H1 (cell line): ENCODE data around the gene RIPPLY3. TPM values are rescaled to one million over a fixed set of nuclear protein-coding genes. Genes with fewer than 3 reads are reported as not detected.

Source experiments
- CTCF ChIA-PET: fragments of 300-600 bp; sonication (Branson Sonifier 250); formaldehyde crosslinking; loops from one replicate; lab custom pipeline; 2021; ENCODE audit not compliant: partially characterized antibody; lab: Charles Lee
- POLR2A ChIA-PET: fragments of 300-600 bp; sonication (Branson Sonifier 250); formaldehyde crosslinking; loops from one replicate; lab custom pipeline; 2021; ENCODE audit warnings: inconsistent platforms; ENCODE audit not compliant: partially characterized antibody; lab: Charles Lee
- DNase-seq, 2 experiments: peaks; one replicate each; pipeline versions ENCODE4 v3.0.0 to v3.0.0-alpha.2; 2010 to 2022; ENCODE audit warnings: low spot score in 2 of 2, low read depth in 1 of 2, mixed read lengths in 1 of 2
- FAIRE-seq: peaks from 2 replicates; lab custom pipeline; 2011; peaks lifted over from hg19 to GRCh38; lab: Jason Lieb, UNC
- H2AFZ ChIP-seq: 2 replicates; pipeline ENCODE4 v1.8.1; 2012; ENCODE audit warnings: low read length, inconsistent platforms
- H2AK5ac ChIP-seq: 2 replicates; pipeline ENCODE4 v1.6.1; 2013; ENCODE audit warnings: low read depth, low read length
- H2BK120ac ChIP-seq: replicated peaks from 2 replicates; pipeline ENCODE3; 2013; ENCODE audit warnings: low read depth, low read length, inconsistent platforms
- H2BK12ac ChIP-seq: 2 replicates; pipeline ENCODE4 v1.6.1; 2013; ENCODE audit warnings: low read depth, low read length
- H2BK15ac ChIP-seq: 2 replicates; pipeline ENCODE4 v1.6.1; 2013; ENCODE audit warnings: low read length
- H2BK20ac ChIP-seq: 2 replicates; pipeline ENCODE4 v1.6.1; 2013; ENCODE audit warnings: low read length
- H2BK5ac ChIP-seq: 2 replicates; pipeline ENCODE4 v1.6.1; 2013; ENCODE audit warnings: low read depth, low read length
- H3K14ac ChIP-seq: 2 replicates; pipeline ENCODE4 v1.6.1; 2013; ENCODE audit warnings: inconsistent platforms; ENCODE audit not compliant: insufficient read length
- H3K18ac ChIP-seq: 2 replicates; pipeline ENCODE4 v1.6.1; 2013; ENCODE audit warnings: low read length; ENCODE audit errors: extremely low read depth
- H3K23ac ChIP-seq: 2 replicates; pipeline ENCODE4 v1.6.1; 2013; ENCODE audit warnings: inconsistent platforms; ENCODE audit not compliant: insufficient read length
- H3K23me2 ChIP-seq: 2 replicates; pipeline ENCODE4 v1.6.1; 2013; ENCODE audit warnings: low read depth, low read length
- H3K27ac ChIP-seq: 2 replicates; pipeline ENCODE4 v1.6.1; 2011; ENCODE audit warnings: low read depth, low read length, inconsistent platforms
- H3K27me3 ChIP-seq, 4 experiments: replicated peaks in 1 of 4; 1 replicate in 1 of 4; 2 replicates in 3 of 4; pipeline versions ENCODE4 v1.6.1 to v1.8.1; 2011 to 2013; ENCODE audit warnings: low read length in 3 of 4, mild to moderate bottlenecking in 3 of 4, inconsistent platforms in 2 of 4, mixed read lengths in 2 of 4, moderate library complexity in 1 of 4; ENCODE audit not compliant: control insufficient read depth in 3 of 4, insufficient read depth in 3 of 4; ENCODE audit errors: extremely low read depth in 1 of 4
- H3K36me3 ChIP-seq, 4 experiments: 2 replicates each; pipeline versions ENCODE4 v1.6.1 to v1.8.1; 2011 to 2013; ENCODE audit warnings: mild to moderate bottlenecking in 4 of 4, low read length in 3 of 4, moderate library complexity in 2 of 4, control low read depth in 1 of 4, inconsistent platforms in 1 of 4; ENCODE audit not compliant: insufficient read depth in 4 of 4, control insufficient read depth in 2 of 4
- H3K4ac ChIP-seq: replicated peaks from 2 replicates; pipeline ENCODE3; 2013; ENCODE audit warnings: low read length, low read depth, mixed read lengths, inconsistent platforms; ENCODE audit not compliant: insufficient read length
- H3K4me1 ChIP-seq, 4 experiments: replicated peaks in 1 of 4; 1 replicate in 1 of 4; 2 replicates in 3 of 4; pipeline versions ENCODE4 v1.6.1 to v1.8.1; 2011 to 2013; ENCODE audit warnings: low read length in 3 of 4, inconsistent platforms in 2 of 4, mixed read lengths in 1 of 4; ENCODE audit not compliant: insufficient read depth in 4 of 4, control insufficient read depth in 3 of 4
- H3K4me2 ChIP-seq, 2 experiments: 2 replicates each; pipeline versions ENCODE4 v1.6.1 to v1.8.1; 2011 to 2013; ENCODE audit warnings: low read depth in 2 of 2, low read length in 2 of 2, control low read depth in 1 of 2, inconsistent platforms in 1 of 2, mild to moderate bottlenecking in 1 of 2; ENCODE audit not compliant: insufficient read depth in 1 of 2
- H3K4me3 ChIP-seq, 4 experiments: fragments of 200-600, 300-600 bp in 1 of 4; sonication (generic), shearing (Covaris generic), sonication (Bioruptor Twin) in 1 of 4; 2 replicates each; pipeline versions ENCODE4 v1.5.1 to v1.8.1; 2011 to 2016; ENCODE audit warnings: low read length in 4 of 4, low read depth in 3 of 4, control low read depth in 2 of 4, inconsistent platforms in 2 of 4, mild to moderate bottlenecking in 2 of 4, mixed read lengths in 1 of 4, moderate library complexity in 1 of 4; ENCODE audit not compliant: insufficient read depth in 2 of 4; ENCODE audit errors: extremely low read depth in 1 of 4
- H3K56ac ChIP-seq: replicated peaks from 2 replicates; pipeline ENCODE3; 2013; ENCODE audit warnings: low read depth, mild to moderate bottlenecking, mixed read lengths, low read length, inconsistent platforms; ENCODE audit not compliant: insufficient read length
- H3K79me1 ChIP-seq: 2 replicates; pipeline ENCODE4 v1.6.1; 2013; ENCODE audit warnings: low read depth, low read length, control low read depth
- H3K79me2 ChIP-seq, 2 experiments: 2 replicates each; pipeline versions ENCODE4 v1.6.1 to v1.8.1; 2012 to 2013; ENCODE audit warnings: low read length in 2 of 2, mild to moderate bottlenecking in 2 of 2, inconsistent platforms in 1 of 2; ENCODE audit not compliant: insufficient read depth in 2 of 2, control insufficient read depth in 1 of 2
- H3K9ac ChIP-seq, 4 experiments: replicated peaks in 1 of 4; 1 replicate in 1 of 4; 2 replicates in 3 of 4; pipeline versions ENCODE4 v1.6.1 to v1.8.1; 2011 to 2013; ENCODE audit warnings: low read depth in 3 of 4, low read length in 3 of 4, control low read depth in 2 of 4, mild to moderate bottlenecking in 2 of 4, moderate library complexity in 2 of 4, inconsistent platforms in 1 of 4; ENCODE audit errors: extremely low read depth in 1 of 4
- H3K9me3 ChIP-seq, 2 experiments: 2 replicates each; pipeline versions ENCODE4 v1.6.1 to v1.8.1; 2012 to 2013; ENCODE audit warnings: mild to moderate bottlenecking in 2 of 2, moderate library complexity in 2 of 2, control low read depth in 1 of 2, inconsistent platforms in 1 of 2, low read depth in 1 of 2, low read length in 1 of 2, mixed read lengths in 1 of 2; ENCODE audit not compliant: insufficient read depth in 2 of 2
- H4K20me1 ChIP-seq, 2 experiments: replicated peaks in 1 of 2; 2 replicates each; pipeline versions ENCODE3 to v1.8.1; 2011 to 2013; ENCODE audit warnings: inconsistent platforms in 2 of 2, low read length in 2 of 2, mild to moderate bottlenecking in 1 of 2; ENCODE audit not compliant: insufficient read depth in 2 of 2, control insufficient read depth in 1 of 2
- H4K5ac ChIP-seq: 2 replicates; pipeline ENCODE4 v1.6.1; 2013; ENCODE audit warnings: low read length, low read depth, mixed read lengths, inconsistent platforms; ENCODE audit not compliant: insufficient read length
- H4K8ac ChIP-seq: 2 replicates; pipeline ENCODE4 v1.8.0; 2013; ENCODE audit warnings: mild to moderate bottlenecking, moderate library complexity, low read length, inconsistent platforms; ENCODE audit not compliant: insufficient read depth; ENCODE audit errors: extremely low read depth
- H4K91ac ChIP-seq: replicated peaks from 2 replicates; pipeline ENCODE3; 2013; ENCODE audit warnings: low read length, mixed read lengths, inconsistent platforms; ENCODE audit not compliant: insufficient read length
- BCL11A ChIP-seq, 2 experiments: IDR thresholded peaks; one replicate each; pipeline ENCODE4 v1.6.1; 2011; ENCODE audit warnings: low read depth in 2 of 2, low read length in 2 of 2, mild to moderate bottlenecking in 2 of 2
- CTBP2 ChIP-seq: IDR thresholded peaks from 2 replicates; pipeline ENCODE4 v1.7.0; 2011; ENCODE audit warnings: borderline replicate concordance, mild to moderate bottlenecking, moderate library complexity, mixed read lengths, low read length; ENCODE audit not compliant: insufficient read depth, insufficient read length
- KDM1A ChIP-seq: fragments of 200-600, 300-600 bp; sonication (generic); IDR thresholded peaks from 2 replicates; pipeline ENCODE4 v1.7.1; 2016; ENCODE audit warnings: mild to moderate bottlenecking, low read length, borderline replicate concordance
- NRF1 ChIP-seq: IDR thresholded peaks from 2 replicates; pipeline ENCODE4 v1.6.1; 2011; ENCODE audit warnings: mild to moderate bottlenecking, low read depth, low read length, improper control_type of control experiment
- POLR2A ChIP-seq, 2 experiments: IDR thresholded peaks; 1 replicate in 1 of 2; 2 replicates in 1 of 2; pipeline ENCODE4 v1.6.1; 2011; ENCODE audit warnings: low read depth in 2 of 2, low read length in 2 of 2, mild to moderate bottlenecking in 2 of 2; ENCODE audit errors: control extremely low read depth in 1 of 2
- RBBP5 ChIP-seq: IDR thresholded peaks from 2 replicates; pipeline ENCODE4 v1.7.1; 2012; ENCODE audit warnings: low read depth, mild to moderate bottlenecking, inconsistent platforms, low read length, moderate library complexity, borderline replicate concordance
- RXRA ChIP-seq: IDR thresholded peaks from 2 replicates; pipeline ENCODE4 v1.6.1; 2011; ENCODE audit warnings: low read depth, mild to moderate bottlenecking, low read length, moderate library complexity; ENCODE audit not compliant: insufficient read depth
- SP2 ChIP-seq: IDR thresholded peaks from 2 replicates; pipeline ENCODE4 v1.6.1; 2012; ENCODE audit warnings: mild to moderate bottlenecking, low read length, inconsistent platforms
- SP4 ChIP-seq: IDR thresholded peaks from 2 replicates; pipeline ENCODE4 v1.6.1; 2012; ENCODE audit warnings: low read length, inconsistent platforms
- TBP ChIP-seq: IDR thresholded peaks from 2 replicates; pipeline ENCODE4 v1.6.1; 2011; ENCODE audit warnings: low read depth, low read length, improper control_type of control experiment
- TCF12 ChIP-seq: IDR thresholded peaks from 2 replicates; pipeline ENCODE4 v1.6.1; 2011; ENCODE audit warnings: low read depth, mild to moderate bottlenecking, low read length
- ZNF274 ChIP-seq: IDR thresholded peaks from 2 replicates; pipeline ENCODE4 v1.7.0; 2012; ENCODE audit warnings: low read length, borderline replicate concordance; ENCODE audit errors: extremely low read depth
- WGBS, 2 experiments: shearing (Covaris generic) in 1 of 2; methylation state at CpG; one replicate each; pipeline versions ENCODE4 v1.1.6 to v1.1.7; 2013 to 2015; ENCODE audit warnings: low lambda C conversion rate in 2 of 2, mixed read lengths in 2 of 2, inconsistent platforms in 1 of 2, low coverage in 1 of 2, missing lambda C conversion rate in 1 of 2; ENCODE audit not compliant: insufficient replicate concordance in 2 of 2, insufficient coverage in 1 of 2, insufficient read length in 1 of 2; ENCODE audit errors: extremely low coverage in 1 of 2, missing lambda C conversion rate in 1 of 2; 5-methylcytosine and 5-hydroxymethylcytosine counted together
- polyA plus RNA-seq, 7 experiments: library from polyadenylated mRNA; depleted of rRNA in 3 of 7; stranded (reverse) in 5 of 7; unstranded in 2 of 7; fragments of >200 nt in 5 of 7; fragments of 200-250 nt in 2 of 7; gene quantifications; 1 replicate in 5 of 7; 2 replicates in 1 of 7; 4 replicates in 1 of 7; pipeline versions ENCODE4 v1.2.1 to v1.2.3, GENCODE V29; 2011 to 2013; ENCODE audit warnings: missing spikeins in 2 of 7, mixed read lengths in 2 of 7
- total RNA-seq: library from RNA; stranded (reverse); fragmentation: NEBNext Ultra II Directional; extraction: Animal tissue kit (Norgen Biotek cat#: 25700); gene quantifications from 2 replicates; pipeline ENCODE4 v1.2.1, GENCODE V29; 2021
- TF ChIP-seq, protein P1 (sequence below): IDR thresholded peaks from 2 replicates; pipeline ENCODE4 v1.6.1; 2012; ENCODE audit warnings: inconsistent platforms
- TF ChIP-seq, protein P2 (sequence below): IDR thresholded peaks from 2 replicates; pipeline ENCODE4 v1.6.1; 2011; ENCODE audit warnings: low read length, improper control_type of control experiment

RIPPLY3 gene
- total and polyA plus RNA-seq, 2 of the 8 experiments (the other 6 are each of a cell fraction or from before 2014, with no cell fraction given), result 2.0 to 2.2 TPM

DNA sequence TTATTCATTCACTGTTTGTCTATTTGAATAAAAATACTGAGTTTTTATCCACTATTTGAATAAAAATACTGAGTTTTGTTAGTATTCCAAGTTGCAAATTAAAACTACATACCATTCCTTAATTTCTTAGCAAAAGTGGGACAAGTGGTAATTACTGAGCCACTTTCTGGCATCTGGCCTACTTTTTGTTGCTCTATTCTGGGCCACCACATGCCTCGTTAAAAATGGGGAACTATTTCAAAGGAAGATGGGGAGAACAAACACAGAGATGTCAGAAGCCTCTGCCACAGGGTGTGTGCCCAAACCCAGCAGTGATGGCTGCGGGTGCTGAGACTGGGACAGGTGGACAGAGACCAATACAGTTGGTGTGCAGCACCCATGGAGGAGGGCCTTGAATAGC lies 51.8 kb downstream of the RIPPLY3 start:
- H2AFZ ChIP-seq, result no peak overlapping the region
- DNase-seq (no peak), FAIRE-seq (no peak)
- CTCF ChIA-PET, result interaction anchor here (0.6 to 2.6 kb wide), 3 partner anchors 9 to 85 kb away, joined by 3 to 7 read pairs (median 4); no protein-coding TSS in a partner anchor
- no peak overlapping the region for H4K8ac ChIP-seq
- H3K36me3 ChIP-seq, result no peaks in the 10 kb centered on the region
- H4K20me1 ChIP-seq, result no peaks in the 10 kb centered on the region
- 75% methylated on average over 2 of the region's 2 CpGs; no CpG with 5 or more reads in 1 of the 2 experiments for WGBS, 2 experiments
- no peak overlapping the region for H3K14ac ChIP-seq
- H2AK5ac ChIP-seq, result no peak overlapping the region; the same call in 1 of the 2 replicates
- no peak overlapping the region for H2BK20ac ChIP-seq
- no peak overlapping the region for H2BK120ac ChIP-seq
- peaks cover 5 to 13% (median 9%) of the 10 kb centered on the region in 4 experiments for H3K4me1 ChIP-seq
- H3K79me2 ChIP-seq, result no peaks in the 10 kb centered on the region
- H3K56ac ChIP-seq, result no peak overlapping the region
- H4K5ac ChIP-seq, result no peak overlapping the region
- H3K9me3 ChIP-seq, result peaks cover 0 to 3% of the 10 kb centered on the region in 2 experiments; a peak in 1 of 4 replicates
- H3K4me2 ChIP-seq, result no peak overlapping the region
- no peak overlapping the region for H2BK5ac ChIP-seq
- no peak overlapping the region for H3K9ac ChIP-seq
- no peak overlapping the region for H3K27ac ChIP-seq
- no peaks in the 10 kb centered on the region for H3K79me1 ChIP-seq
- H2BK12ac ChIP-seq, result no peak overlapping the region; the same call in 1 of the 2 replicates
- no peak overlapping the region for H3K23ac ChIP-seq
- no peaks in the 10 kb centered on the region for H3K27me3 ChIP-seq
- no peak overlapping the region for H3K4ac ChIP-seq
- POLR2A ChIA-PET, result no interaction called here
- no peak overlapping the region for H2BK15ac ChIP-seq
- no peak overlapping the region for H4K91ac ChIP-seq
- H3K4me3 ChIP-seq, result no peak overlapping the region
- no peak overlapping the region for H3K18ac ChIP-seq
- no peaks in the 10 kb centered on the region for H3K23me2 ChIP-seq
- TF ChIP-seq SP4 (no peak), BCL11A (IDR thresholded peaks at IDR 0.05; ENCODE audit: low read depth in 2 of 2, low read length in 2 of 2) (no peak), CTBP2 (no peak), RBBP5 (no peak), RXRA (no peak), SP2 (no peak), POLR2A (IDR thresholded peaks at IDR 0.05; ENCODE audit: control extremely low read depth in 1 of 2, low read depth in 2 of 2, low read length in 2 of 2) (no peak), TCF12 (no peak), ZNF274 (no peak), TBP (no peak), NRF1 (no peak), KDM1A (no peak)
- TF ChIP-seq, protein P1, sequence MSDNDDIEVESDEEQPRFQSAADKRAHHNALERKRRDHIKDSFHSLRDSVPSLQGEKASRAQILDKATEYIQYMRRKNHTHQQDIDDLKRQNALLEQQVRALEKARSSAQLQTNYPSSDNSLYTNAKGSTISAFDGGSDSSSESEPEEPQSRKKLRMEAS, result no peak
- TF ChIP-seq, protein P2, sequence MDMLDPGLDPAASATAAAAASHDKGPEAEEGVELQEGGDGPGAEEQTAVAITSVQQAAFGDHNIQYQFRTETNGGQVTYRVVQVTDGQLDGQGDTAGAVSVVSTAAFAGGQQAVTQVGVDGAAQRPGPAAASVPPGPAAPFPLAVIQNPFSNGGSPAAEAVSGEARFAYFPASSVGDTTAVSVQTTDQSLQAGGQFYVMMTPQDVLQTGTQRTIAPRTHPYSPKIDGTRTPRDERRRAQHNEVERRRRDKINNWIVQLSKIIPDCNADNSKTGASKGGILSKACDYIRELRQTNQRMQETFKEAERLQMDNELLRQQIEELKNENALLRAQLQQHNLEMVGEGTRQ, result no peak
